Measurements from ENCODE around the gene SYK. TPM values are rescaled to one million over a fixed set of nuclear protein-coding genes. Genes with fewer than 3 reads are reported as not detected.

The SYK gene
- total and polyA plus RNA-seq, 2 donors (not counting 1 experiment from before 2014, with no cell fraction given), result not detected

DNA sequence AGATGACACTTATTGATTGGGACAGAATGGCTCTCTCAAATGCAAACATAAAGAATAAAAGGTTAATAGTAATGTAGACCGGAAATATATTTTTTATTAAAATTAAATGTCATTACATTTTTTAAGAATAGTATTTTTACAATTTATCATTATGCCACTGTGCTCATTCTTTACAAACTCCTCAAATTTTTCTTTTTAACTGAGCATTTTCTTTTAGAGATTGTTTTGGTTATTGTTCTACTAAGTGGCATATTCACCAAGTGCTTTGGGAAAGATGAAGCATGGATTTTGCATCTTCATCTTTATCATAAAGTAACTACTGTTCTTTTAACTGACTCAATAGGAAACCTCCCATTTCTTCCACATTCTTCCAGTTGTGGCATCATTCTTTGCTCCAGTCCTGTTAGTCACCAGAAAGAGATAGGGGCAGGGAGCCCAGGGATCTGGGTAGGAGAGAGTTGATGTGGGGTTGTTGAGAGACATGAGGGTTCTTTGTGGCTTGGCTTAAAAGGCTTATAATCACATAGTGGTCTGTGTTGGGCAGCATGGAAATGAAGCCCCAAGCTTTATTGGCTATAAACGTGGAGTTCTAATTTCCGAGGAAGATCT lies 69.8 kb downstream of the SYK start:
- no peak for DNase-seq (ENCODE audit: low read depth in 2 of 2)
- no peaks in the 10 kb centered on the region for H4K20me1 ChIP-seq (ENCODE audit: control insufficient read depth, extremely low read depth, insufficient read depth, low read length)

GRCh38 chr9:90872835-90873294 lies 71.2 kb downstream of the SYK start:
- TF ChIP-seq, protein P1, sequence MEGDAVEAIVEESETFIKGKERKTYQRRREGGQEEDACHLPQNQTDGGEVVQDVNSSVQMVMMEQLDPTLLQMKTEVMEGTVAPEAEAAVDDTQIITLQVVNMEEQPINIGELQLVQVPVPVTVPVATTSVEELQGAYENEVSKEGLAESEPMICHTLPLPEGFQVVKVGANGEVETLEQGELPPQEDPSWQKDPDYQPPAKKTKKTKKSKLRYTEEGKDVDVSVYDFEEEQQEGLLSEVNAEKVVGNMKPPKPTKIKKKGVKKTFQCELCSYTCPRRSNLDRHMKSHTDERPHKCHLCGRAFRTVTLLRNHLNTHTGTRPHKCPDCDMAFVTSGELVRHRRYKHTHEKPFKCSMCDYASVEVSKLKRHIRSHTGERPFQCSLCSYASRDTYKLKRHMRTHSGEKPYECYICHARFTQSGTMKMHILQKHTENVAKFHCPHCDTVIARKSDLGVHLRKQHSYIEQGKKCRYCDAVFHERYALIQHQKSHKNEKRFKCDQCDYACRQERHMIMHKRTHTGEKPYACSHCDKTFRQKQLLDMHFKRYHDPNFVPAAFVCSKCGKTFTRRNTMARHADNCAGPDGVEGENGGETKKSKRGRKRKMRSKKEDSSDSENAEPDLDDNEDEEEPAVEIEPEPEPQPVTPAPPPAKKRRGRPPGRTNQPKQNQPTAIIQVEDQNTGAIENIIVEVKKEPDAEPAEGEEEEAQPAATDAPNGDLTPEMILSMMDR (conservative IDR thresholded peaks at IDR 0.05 in 1 of 2, IDR thresholded peaks at IDR 0.05 in 1 of 2; ENCODE audit: low read depth in 1 of 2, low read length in 2 of 2), result no peak
- no peak for TF ChIP-seq EZH2 (IDR thresholded peaks at IDR 0.05; ENCODE audit: low read length, missing control alignments)
- no peaks in the 10 kb centered on the region for H3K36me3 ChIP-seq (ENCODE audit: control insufficient read depth, insufficient read depth, low read length)
- no peak overlapping the region for H3K4me3 ChIP-seq (replicated peaks in 1 of 4; ENCODE audit: control extremely low read depth in 1 of 4, insufficient read depth in 1 of 4, low read depth in 3 of 4, low read length in 4 of 4)
- H3K9ac ChIP-seq (ENCODE audit: insufficient read depth, low read length), result no peak overlapping the region
- no peak overlapping the region for H3K4me2 ChIP-seq (ENCODE audit: extremely low read depth, insufficient read depth, low read length)
- H3K27ac ChIP-seq (ENCODE audit: insufficient read depth, low read length), result no peak overlapping the region
- no peaks in the 10 kb centered on the region for H3K79me2 ChIP-seq (ENCODE audit: control insufficient read depth, insufficient read depth, low read length)
- H4K20me1 ChIP-seq (ENCODE audit: control insufficient read depth, extremely low read depth, insufficient read depth, low read length), result no peaks in the 10 kb centered on the region
- H2AFZ ChIP-seq (ENCODE audit: low read length), result no peak overlapping the region
- no peaks in the 10 kb centered on the region for H3K9me3 ChIP-seq (ENCODE audit: control insufficient read depth, insufficient read depth, low read depth, low read length)
- H3K27me3 ChIP-seq (ENCODE audit: control insufficient read depth, insufficient read depth, low read length), result no peaks in the 10 kb centered on the region
- no peak for DNase-seq (ENCODE audit: low read depth in 2 of 2)
- no peaks in the 10 kb centered on the region for H3K4me1 ChIP-seq (ENCODE audit: control insufficient read depth, extremely low read depth, insufficient read depth, low read length)

More for the DNA sequence above, 69.8 kb downstream of the SYK start:
- no peaks in the 10 kb centered on the region for H3K79me2 ChIP-seq (ENCODE audit: control insufficient read depth, insufficient read depth, low read length)
- no peaks in the 10 kb centered on the region for H3K4me1 ChIP-seq (ENCODE audit: control insufficient read depth, extremely low read depth, insufficient read depth, low read length)
- H3K9ac ChIP-seq (ENCODE audit: insufficient read depth, low read length), result no peak overlapping the region
- H3K4me2 ChIP-seq (ENCODE audit: extremely low read depth, insufficient read depth, low read length), result no peak overlapping the region
- no peak overlapping the region for H3K27ac ChIP-seq (ENCODE audit: insufficient read depth, low read length)
- H3K9me3 ChIP-seq (ENCODE audit: control insufficient read depth, insufficient read depth, low read depth, low read length), result no peaks in the 10 kb centered on the region
- H3K27me3 ChIP-seq (ENCODE audit: control insufficient read depth, insufficient read depth, low read length), result no peaks in the 10 kb centered on the region
- TF ChIP-seq, protein P1 (conservative IDR thresholded peaks at IDR 0.05 in 1 of 2, IDR thresholded peaks at IDR 0.05 in 1 of 2; ENCODE audit: low read depth in 1 of 2, low read length in 2 of 2), result no peak
- no peak for TF ChIP-seq EZH2 (IDR thresholded peaks at IDR 0.05; ENCODE audit: low read length, missing control alignments)
- no peaks in the 10 kb centered on the region for H3K36me3 ChIP-seq (ENCODE audit: control insufficient read depth, insufficient read depth, low read length)
- H2AFZ ChIP-seq (ENCODE audit: low read length), result no peak overlapping the region
- no peak overlapping the region for H3K4me3 ChIP-seq (replicated peaks in 1 of 4; ENCODE audit: control extremely low read depth in 1 of 4, insufficient read depth in 1 of 4, low read depth in 3 of 4, low read length in 4 of 4)

GRCh38 chr9:90873422-90873821 lies 71.8 kb downstream of the SYK start:
- Histone ChIP-seq H3K9me3 (ENCODE audit: control insufficient read depth, insufficient read depth, low read depth, low read length) (no peaks in the 10 kb centered on the region), H3K36me3 (ENCODE audit: control insufficient read depth, insufficient read depth, low read length) (no peaks in the 10 kb centered on the region), H3K9ac (ENCODE audit: insufficient read depth, low read length) (no peak overlapping the region), H3K4me1 (ENCODE audit: control insufficient read depth, extremely low read depth, insufficient read depth, low read length) (no peaks in the 10 kb centered on the region), H3K27me3 (ENCODE audit: control insufficient read depth, insufficient read depth, low read length) (no peaks in the 10 kb centered on the region), H2AFZ (ENCODE audit: low read length) (no peak overlapping the region), H3K4me2 (ENCODE audit: extremely low read depth, insufficient read depth, low read length) (no peak overlapping the region), H3K27ac (ENCODE audit: insufficient read depth, low read length) (no peak overlapping the region), H4K20me1 (ENCODE audit: control insufficient read depth, extremely low read depth, insufficient read depth, low read length) (no peaks in the 10 kb centered on the region), H3K4me3 (replicated peaks in 1 of 4; ENCODE audit: control extremely low read depth in 1 of 4, insufficient read depth in 1 of 4, low read depth in 3 of 4, low read length in 4 of 4) (no peak overlapping the region), H3K79me2 (ENCODE audit: control insufficient read depth, insufficient read depth, low read length) (no peaks in the 10 kb centered on the region)
- no peak for TF ChIP-seq EZH2 (IDR thresholded peaks at IDR 0.05; ENCODE audit: low read length, missing control alignments)
- TF ChIP-seq, protein P1 (conservative IDR thresholded peaks at IDR 0.05 in 1 of 2, IDR thresholded peaks at IDR 0.05 in 1 of 2; ENCODE audit: low read depth in 1 of 2, low read length in 2 of 2), result no peak
- no peak for DNase-seq (ENCODE audit: low read depth in 2 of 2)
